ENCODE data around the gene TSPAN5. TPM values are rescaled to one million over a fixed set of nuclear protein-coding genes. Genes with fewer than 3 reads are reported as not detected.

TSPAN5 gene
- total RNA-seq, 1 donor from 2014 or later = 24.9 TPM

DNA sequence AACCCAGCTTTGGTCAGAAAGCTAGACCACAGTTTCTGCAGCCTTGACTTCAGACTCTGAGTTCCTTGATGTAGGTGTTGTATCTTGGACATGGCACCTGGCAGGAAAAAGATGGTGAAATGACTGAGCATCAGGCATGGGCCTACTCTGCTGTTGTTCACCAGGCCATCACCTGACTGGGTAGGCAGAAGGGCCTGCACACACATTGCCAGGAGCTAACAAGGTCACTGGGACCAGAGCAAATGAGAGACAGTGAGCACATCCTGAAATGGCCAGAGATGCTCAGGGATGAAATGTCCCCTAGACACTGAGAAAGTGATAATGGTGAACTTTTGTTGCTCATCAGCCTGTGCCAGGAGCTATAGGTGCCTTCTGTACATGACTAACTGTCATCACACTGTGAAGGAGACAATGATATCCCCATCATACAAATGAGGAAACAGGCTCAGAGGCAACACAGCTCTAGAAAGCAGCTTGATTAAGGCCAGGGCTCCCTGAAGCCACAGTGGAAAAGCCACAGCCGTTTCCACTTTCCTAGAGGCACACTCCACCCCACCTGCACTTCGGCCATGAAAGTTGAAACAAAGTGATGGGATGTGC, 128.3 kb downstream of the TSPAN5 start:
- no peak overlapping the region for H3K4me3 ChIP-seq (ENCODE audit: low read depth, low read length)
- TF ChIP-seq, protein P1, sequence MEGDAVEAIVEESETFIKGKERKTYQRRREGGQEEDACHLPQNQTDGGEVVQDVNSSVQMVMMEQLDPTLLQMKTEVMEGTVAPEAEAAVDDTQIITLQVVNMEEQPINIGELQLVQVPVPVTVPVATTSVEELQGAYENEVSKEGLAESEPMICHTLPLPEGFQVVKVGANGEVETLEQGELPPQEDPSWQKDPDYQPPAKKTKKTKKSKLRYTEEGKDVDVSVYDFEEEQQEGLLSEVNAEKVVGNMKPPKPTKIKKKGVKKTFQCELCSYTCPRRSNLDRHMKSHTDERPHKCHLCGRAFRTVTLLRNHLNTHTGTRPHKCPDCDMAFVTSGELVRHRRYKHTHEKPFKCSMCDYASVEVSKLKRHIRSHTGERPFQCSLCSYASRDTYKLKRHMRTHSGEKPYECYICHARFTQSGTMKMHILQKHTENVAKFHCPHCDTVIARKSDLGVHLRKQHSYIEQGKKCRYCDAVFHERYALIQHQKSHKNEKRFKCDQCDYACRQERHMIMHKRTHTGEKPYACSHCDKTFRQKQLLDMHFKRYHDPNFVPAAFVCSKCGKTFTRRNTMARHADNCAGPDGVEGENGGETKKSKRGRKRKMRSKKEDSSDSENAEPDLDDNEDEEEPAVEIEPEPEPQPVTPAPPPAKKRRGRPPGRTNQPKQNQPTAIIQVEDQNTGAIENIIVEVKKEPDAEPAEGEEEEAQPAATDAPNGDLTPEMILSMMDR (conservative IDR thresholded peaks at IDR 0.05; ENCODE audit: low read depth, low read length) = no peak
- DNase-seq (ENCODE audit: low read depth) = no peak

GRCh38 chr4:98528882-98529281, 129.5 kb downstream of the TSPAN5 start:
- no peak overlapping the region for H3K4me3 ChIP-seq (ENCODE audit: low read depth, low read length)
- TF ChIP-seq, protein P1 (conservative IDR thresholded peaks at IDR 0.05; ENCODE audit: low read depth, low read length) = no peak
- no peak for DNase-seq (ENCODE audit: low read depth)

- TF ChIP-seq, protein P1 (conservative IDR thresholded peaks at IDR 0.05; ENCODE audit: low read depth, low read length) = no peak
- no peak overlapping the region for H3K4me3 ChIP-seq (ENCODE audit: low read depth, low read length)
- DNase-seq (ENCODE audit: low read depth) = no peak
These were observed 130.7 kb downstream of the TSPAN5 start for GRCh38 chr4:98527534-98528269.

DNA sequence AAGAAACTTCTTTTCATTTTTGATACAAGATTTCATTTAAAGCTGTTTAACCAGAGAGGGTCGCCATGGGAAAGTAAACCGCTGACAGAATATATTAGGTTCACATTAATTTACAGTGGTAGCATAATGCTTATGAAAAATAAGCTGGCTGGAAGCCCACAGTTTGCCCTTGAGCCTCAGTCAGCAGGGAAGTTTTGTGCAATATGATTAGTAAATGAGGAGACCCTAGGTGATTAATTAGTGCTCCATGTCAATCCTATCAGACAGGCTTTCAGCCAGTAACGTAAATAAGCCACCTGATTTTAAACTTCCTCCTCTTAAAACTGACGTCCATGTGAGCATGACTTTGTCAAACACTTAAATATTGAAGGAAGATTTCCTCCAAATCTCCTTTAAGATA, 134.2 kb downstream of the TSPAN5 start:
- H3K4me3 ChIP-seq (ENCODE audit: low read depth, low read length) = no peak overlapping the region
- no peak for DNase-seq (ENCODE audit: low read depth)
- TF ChIP-seq, protein P1 (conservative IDR thresholded peaks at IDR 0.05; ENCODE audit: low read depth, low read length) = no peak

GRCh38 chr4:98522636-98523395, 135.6 kb downstream of the TSPAN5 start:
- no peak overlapping the region for H3K4me3 ChIP-seq (ENCODE audit: low read depth, low read length)
- DNase-seq (ENCODE audit: low read depth) = no peak
- TF ChIP-seq, protein P1 (conservative IDR thresholded peaks at IDR 0.05; ENCODE audit: low read depth, low read length) = no peak

DNA sequence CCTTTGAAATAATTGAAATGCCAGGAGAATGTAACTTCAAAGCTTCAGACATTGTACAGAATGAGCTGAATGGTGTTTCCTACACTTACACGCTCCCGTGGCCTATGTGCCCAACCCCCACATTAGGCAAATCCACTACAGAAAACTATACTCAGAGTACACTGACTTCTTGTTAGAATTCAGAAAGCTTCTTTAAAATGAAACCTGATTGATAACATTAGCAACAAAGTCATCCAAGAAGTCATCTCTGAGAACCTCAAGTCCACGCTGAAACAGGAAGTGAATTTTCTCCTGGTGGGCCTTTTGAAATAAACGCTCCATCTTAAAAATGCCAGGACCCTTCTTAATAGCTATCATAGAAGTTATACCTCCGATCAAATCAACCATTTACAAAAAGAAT, 136.3 kb downstream of the TSPAN5 start:
- TF ChIP-seq, protein P1 (conservative IDR thresholded peaks at IDR 0.05; ENCODE audit: low read depth, low read length) = no peak
- H3K4me3 ChIP-seq (ENCODE audit: low read depth, low read length) = no peak overlapping the region
- no peak for DNase-seq (ENCODE audit: low read depth)

Measured in epithelial cell of proximal tubule (primary cell).